CD14-positive monocyte (primary cell): Measurements from ENCODE around the gene GGT1. TPM values are rescaled to one million over a fixed set of nuclear protein-coding genes. Genes with fewer than 3 reads are reported as not detected.

Experiments used
- DNase-seq, 3 donors: peaks; one replicate each; pipeline ENCODE4 v3.0.0-alpha.2; 2011 to 2022
- H2AFZ ChIP-seq: 2 replicates; pipeline ENCODE4 v1.6.0; 2012; ENCODE audit warnings: mild to moderate bottlenecking, low read depth, low read length, inconsistent platforms; ENCODE audit not compliant: insufficient read depth, poor library complexity, severe bottlenecking
- H3K27ac ChIP-seq, 2 donors: 1 replicate in 1 of 2; 2 replicates in 1 of 2; pipeline ENCODE4 v1.5.1; 2012 to 2013; ENCODE audit warnings: low read length in 2 of 2, control low read depth in 1 of 2, inconsistent platforms in 1 of 2, low read depth in 1 of 2, mild to moderate bottlenecking in 1 of 2
- H3K27me3 ChIP-seq, 2 donors: one replicate each; pipeline versions ENCODE4 v1.6.0 to v1.6.1; 2011 to 2013; ENCODE audit warnings: low read length in 2 of 2; ENCODE audit not compliant: control insufficient read depth in 2 of 2, insufficient read depth in 2 of 2
- H3K36me3 ChIP-seq, 2 donors: replicated peaks in 1 of 2; 1 replicate in 1 of 2; 2 replicates in 1 of 2; pipeline versions ENCODE4 v1.5.1 to v1.6.1; 2012 to 2013; ENCODE audit warnings: low read length in 2 of 2, control low read depth in 1 of 2, inconsistent platforms in 1 of 2, mild to moderate bottlenecking in 1 of 2; ENCODE audit not compliant: insufficient read depth in 2 of 2, control insufficient read depth in 1 of 2
- H3K4me1 ChIP-seq, 2 donors: 1 replicate in 1 of 2; 2 replicates in 1 of 2; pipeline versions ENCODE4 v1.5.1 to v1.6.1; 2012 to 2013; ENCODE audit warnings: low read length in 2 of 2, control low read depth in 1 of 2, inconsistent platforms in 1 of 2, mild to moderate bottlenecking in 1 of 2, moderate library complexity in 1 of 2; ENCODE audit not compliant: insufficient read depth in 2 of 2, control insufficient read depth in 1 of 2
- H3K4me2 ChIP-seq: replicated peaks from 2 replicates; pipeline ENCODE3; 2012; ENCODE audit warnings: low read length, moderate library complexity, mild to moderate bottlenecking; ENCODE audit not compliant: poor library complexity, severe bottlenecking; ENCODE audit errors: extremely low read depth
- H3K4me3 ChIP-seq, 3 experiments: fragments of 200-600 bp in 1 of 3; sonication (generic) in 1 of 3; replicated peaks in 1 of 3; 1 replicate in 2 of 3; 2 replicates in 1 of 3; pipeline ENCODE4 v1.5.1; 2011 to 2013; ENCODE audit warnings: low read length in 3 of 3, mild to moderate bottlenecking in 3 of 3, control low read depth in 2 of 3, low read depth in 2 of 3, inconsistent platforms in 1 of 3, moderate library complexity in 1 of 3
- H3K79me2 ChIP-seq: 2 replicates; pipeline ENCODE4 v1.6.0; 2012; ENCODE audit warnings: mild to moderate bottlenecking, control low read depth, inconsistent platforms, low read length, moderate library complexity; ENCODE audit not compliant: insufficient read depth
- H3K9ac ChIP-seq: 2 replicates; pipeline ENCODE4 v1.6.0; 2017; ENCODE audit warnings: low read length, mild to moderate bottlenecking; ENCODE audit not compliant: insufficient read depth, poor library complexity, severe bottlenecking
- H3K9me3 ChIP-seq, 2 donors: replicated peaks in 1 of 2; 1 replicate in 1 of 2; 2 replicates in 1 of 2; pipeline versions ENCODE4 v1.5.1 to v1.6.1; 2012 to 2013; ENCODE audit warnings: low read length in 2 of 2, control low read depth in 1 of 2; ENCODE audit not compliant: control insufficient read depth in 1 of 2, insufficient read depth in 1 of 2
- H4K20me1 ChIP-seq: 2 replicates; pipeline ENCODE4 v1.6.0; 2012; ENCODE audit warnings: mild to moderate bottlenecking, low read length, control low read depth, moderate library complexity; ENCODE audit not compliant: insufficient read depth
- H3K27ac Mint-ChIP-seq, 7 donors: one replicate each; pipeline ENCODE4 v1.8.0; 2020; ENCODE audit warnings: mild to moderate bottlenecking in 7 of 7, mixed read lengths in 7 of 7, moderate library complexity in 6 of 7, inconsistent platforms in 2 of 7
- H3K27me3 Mint-ChIP-seq, 3 donors: one replicate each; pipeline ENCODE4 v1.8.0; 2021 to 2022; ENCODE audit warnings: low read depth in 3 of 3, mild to moderate bottlenecking in 3 of 3, mixed read lengths in 3 of 3, moderate library complexity in 3 of 3, inconsistent platforms in 1 of 3
- H3K36me3 Mint-ChIP-seq, 2 donors: one replicate each; pipeline ENCODE4 v1.8.0; 2020; ENCODE audit warnings: mixed read lengths in 2 of 2, inconsistent platforms in 1 of 2, mild to moderate bottlenecking in 1 of 2
- H3K4me1 Mint-ChIP-seq: one replicate; pipeline ENCODE4 v1.8.0; 2020; ENCODE audit warnings: mild to moderate bottlenecking, mixed read lengths
- H3K4me3 Mint-ChIP-seq, 2 donors: one replicate each; pipeline ENCODE4 v1.8.0; 2020; ENCODE audit warnings: mild to moderate bottlenecking in 2 of 2, mixed read lengths in 2 of 2, moderate library complexity in 1 of 2
- H3K9me3 Mint-ChIP-seq, 7 donors: one replicate each; pipeline ENCODE4 v1.8.0; 2020 to 2022; ENCODE audit warnings: mixed read lengths in 7 of 7, mild to moderate bottlenecking in 6 of 7, moderate library complexity in 6 of 7, inconsistent platforms in 2 of 7
- CTCF ChIP-seq: fragments of 200-600 bp; IDR thresholded peaks from one replicate; pipeline ENCODE4 v1.8.0; 2022; ENCODE audit warnings: antibody characterized with exemption, mild to moderate bottlenecking
- WGBS: methylation state at CpG from one replicate; pipeline ENCODE4 v1.1.5; 2013; ENCODE audit warnings: missing lambda C conversion rate; ENCODE audit not compliant: insufficient coverage; 5-methylcytosine and 5-hydroxymethylcytosine counted together
- intact Hi-C, 2 donors: fragments of 100-400 bp; cut with micrococcal nuclease; formaldehyde crosslinking; loops; one replicate each; pipeline versions ENCODE4 v1.15.0 to v1.15.1; 2023
- polyA plus RNA-seq, 3 donors: library from polyadenylated mRNA; depleted of rRNA in 1 of 3; unstranded in 2 of 3; stranded (reverse) in 1 of 3; fragments of 300-500 nt in 2 of 3; fragments of >200 nt in 1 of 3; fragmentation: Illumina TruSeq in 2 of 3; gene quantifications; 1 replicate in 2 of 3; 2 replicates in 1 of 3; pipeline ENCODE4 v1.2.3, GENCODE V29; 2012 to 2021

GGT1 gene
- polyA plus RNA-seq, 3 donors, result 16.0 to 26.5 (median 25.5) TPM

DNA sequence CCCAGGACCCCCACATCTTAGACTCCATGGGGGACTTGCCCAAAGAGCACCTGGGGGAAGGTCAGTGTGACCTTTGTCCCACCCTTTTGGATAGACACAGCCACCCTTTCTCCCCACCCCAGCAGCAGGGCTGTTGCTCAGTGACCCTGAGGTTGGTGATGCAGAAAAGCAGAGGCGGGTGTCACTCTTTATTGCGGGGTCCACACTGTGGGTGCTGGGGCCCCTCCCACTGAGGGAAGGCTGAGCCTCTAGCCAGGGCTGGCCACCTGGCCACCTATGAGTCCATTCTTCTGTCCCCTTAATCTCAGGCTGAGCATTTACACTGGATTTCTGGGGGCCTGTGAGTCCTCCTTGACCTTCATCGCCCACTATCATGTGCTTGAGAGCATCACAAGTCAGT, 17.5 kb upstream of the GGT1 start:
- H3K36me3 ChIP-seq, result no peaks in the 10 kb centered on the region
- no peaks in the 10 kb centered on the region for H4K20me1 ChIP-seq

DNA sequence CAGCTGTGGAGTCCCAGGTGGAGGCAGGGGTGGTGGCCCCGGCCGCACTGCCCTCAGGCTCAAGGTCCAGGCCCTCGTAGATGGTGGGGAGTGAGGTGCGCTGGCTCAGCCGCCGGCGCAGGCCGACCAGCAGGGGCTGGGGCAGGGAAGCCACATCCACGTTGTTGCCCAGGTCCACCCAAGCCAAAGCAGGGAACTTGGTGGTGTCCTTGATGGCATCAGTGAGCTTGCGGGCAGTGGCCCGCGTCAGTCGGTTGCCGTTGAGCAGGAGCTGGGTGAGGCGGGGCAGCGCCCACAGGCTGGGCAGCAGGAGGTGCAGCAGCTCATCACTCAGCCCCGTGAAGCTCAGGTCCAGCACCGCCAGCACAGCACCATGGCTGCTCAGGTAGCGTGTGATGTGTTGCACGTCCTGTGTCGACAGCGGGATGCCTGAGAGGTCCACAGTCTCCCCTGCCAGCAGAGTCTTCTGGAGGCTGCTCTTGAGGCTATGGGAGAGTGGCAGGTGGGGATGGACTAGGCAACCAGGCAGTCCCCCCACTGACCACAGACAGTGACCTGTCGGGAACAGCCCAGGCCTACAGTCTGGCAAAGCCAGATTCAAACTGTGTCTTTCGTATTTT, 17.0 kb upstream of the GGT1 start:
- Histone ChIP-seq H3K27ac (no peak overlapping the region), H3K27me3 (no peaks in the 10 kb centered on the region), H3K4me1 (no peaks in the 10 kb centered on the region), H3K36me3 (no peaks in the 10 kb centered on the region), H3K9me3 (no peaks in the 10 kb centered on the region), H3K79me2 (no peaks in the 10 kb centered on the region), H4K20me1 (no peaks in the 10 kb centered on the region), H3K4me3 (no peak overlapping the region), H3K4me2 (no peak overlapping the region), H2AFZ (no peak overlapping the region), H3K9ac (no peak overlapping the region)
- Mint-ChIP-seq H3K4me3 (no peak overlapping the region), H3K27ac (no peak overlapping the region), H3K4me1 (no peaks in the 10 kb centered on the region), H3K9me3 (no peaks in the 10 kb centered on the region), H3K27me3 (peaks cover 1 to 2% (median 1%) of the 10 kb centered on the region in 3 donors), H3K36me3 (no peaks in the 10 kb centered on the region)
- DNase-seq, result no peak
- intact Hi-C loops, result no loop called here
- no peak for TF ChIP-seq CTCF
- 95% methylated on average over 23 of the region's 24 CpGs for WGBS

More for the DNA sequence above, 17.5 kb upstream of the GGT1 start:
- H3K27ac Mint-ChIP-seq, result no peak overlapping the region
- H3K4me1 Mint-ChIP-seq, result peaks cover 1% of the 10 kb centered on the region
- H3K9me3 ChIP-seq, result no peaks in the 10 kb centered on the region
- H3K27me3 Mint-ChIP-seq, result peaks cover 1 to 2% (median 1%) of the 10 kb centered on the region in 3 donors
- no peak overlapping the region for H3K27ac ChIP-seq
- no peaks in the 10 kb centered on the region for H3K9me3 Mint-ChIP-seq
- no peak overlapping the region for H3K4me2 ChIP-seq
- TF ChIP-seq CTCF, result no peak
- no peaks in the 10 kb centered on the region for H3K36me3 Mint-ChIP-seq
- H3K79me2 ChIP-seq, result no peaks in the 10 kb centered on the region
- no peak overlapping the region for H2AFZ ChIP-seq
- WGBS, result 100% methylated on average over 3 of the region's 3 CpGs
- no peaks in the 10 kb centered on the region for H3K27me3 ChIP-seq
- DNase-seq, result no peak
- H3K4me3 ChIP-seq, result no peak overlapping the region
- H3K4me3 Mint-ChIP-seq, result no peak overlapping the region
- H3K9ac ChIP-seq, result no peak overlapping the region
- H3K4me1 ChIP-seq, result no peaks in the 10 kb centered on the region
- intact Hi-C loops, result no loop called here
